ENCODE results near the gene FUT4.
"Not testable (repeated sequence)": the region's sequence is repeated elsewhere in the genome, so short reads cannot be mapped to it uniquely, and the experiment has no call there.

FUT4 gene

GRCh38 chr11:94543695-94544645 is at the start of gene FUT4:
FUT4 (plus strand) TSS chr11:94543921; CDS start chr11:94544134, 213 bp downstream.
- DNase-seq (ENCODE audit: low spot score): peak; percentile 70

GRCh38 chr11:94494126-94494680 is 49.5 kb upstream of the FUT4 start:
- no peak for DNase-seq (ENCODE audit: low spot score)

GRCh38 chr11:94500181-94500580 is 43.5 kb upstream of the FUT4 start:
- DNase-seq (ENCODE audit: low spot score): no peak

- DNase-seq (ENCODE audit: low spot score): no peak
Measured at GRCh38 chr11:94501522-94501921, 42.2 kb upstream of the FUT4 start.

GRCh38 chr11:94504689-94505293 is 38.9 kb upstream of the FUT4 start:
- DNase-seq (ENCODE audit: low spot score): peak; percentile 52

GRCh38 chr11:94506513-94506912 is 37.2 kb upstream of the FUT4 start:
- not testable (repeated sequence) for DNase-seq (ENCODE audit: low spot score)

- no peak for DNase-seq (ENCODE audit: low spot score)
Measured at GRCh38 chr11:94507485-94507884, 36.2 kb upstream of the FUT4 start.

- peak; percentile 28 for DNase-seq (ENCODE audit: low spot score)
Measured at GRCh38 chr11:94511932-94512781, 31.6 kb upstream of the FUT4 start, which contains the start of gene C11orf97. C11orf97 (plus strand) TSS chr11:94512461; CDS start chr11:94512529, 68 bp downstream.

- no peak for DNase-seq (ENCODE audit: low spot score)
Measured at GRCh38 chr11:94513091-94513490, 30.6 kb upstream of the FUT4 start.

GRCh38 chr11:94515398-94515797 is 28.3 kb upstream of the FUT4 start:
- DNase-seq (ENCODE audit: low spot score): no peak

GRCh38 chr11:94516725-94517124 is 27.0 kb upstream of the FUT4 start:
- DNase-seq (ENCODE audit: low spot score): no peak

GRCh38 chr11:94518300-94518699 is 25.4 kb upstream of the FUT4 start:
- DNase-seq (ENCODE audit: low spot score): no peak

GRCh38 chr11:94519478-94520084 is 24.1 kb upstream of the FUT4 start:
- peak; percentile 22 for DNase-seq (ENCODE audit: low spot score)

GRCh38 chr11:94521684-94522083 is 22.0 kb upstream of the FUT4 start:
- no peak for DNase-seq (ENCODE audit: low spot score)

- no peak for DNase-seq (ENCODE audit: low spot score)
Measured at GRCh38 chr11:94524341-94524740, 19.4 kb upstream of the FUT4 start.

GRCh38 chr11:94525546-94526324 is 18.0 kb upstream of the FUT4 start:
- no peak for DNase-seq (ENCODE audit: low spot score)

- no peak for DNase-seq (ENCODE audit: low spot score)
Measured at GRCh38 chr11:94526645-94527438, 16.9 kb upstream of the FUT4 start.

- DNase-seq (ENCODE audit: low spot score): no peak
Measured at GRCh38 chr11:94528551-94528950, 15.2 kb upstream of the FUT4 start.

- DNase-seq (ENCODE audit: low spot score): no peak
Measured at GRCh38 chr11:94532211-94532610, 11.5 kb upstream of the FUT4 start.

- DNase-seq (ENCODE audit: low spot score): no peak
Measured at GRCh38 chr11:94533206-94533605, 10.5 kb upstream of the FUT4 start.

All from germinal center (tissue), 1 donor.